ENCODE results near the gene TMEM184B.

DNA sequence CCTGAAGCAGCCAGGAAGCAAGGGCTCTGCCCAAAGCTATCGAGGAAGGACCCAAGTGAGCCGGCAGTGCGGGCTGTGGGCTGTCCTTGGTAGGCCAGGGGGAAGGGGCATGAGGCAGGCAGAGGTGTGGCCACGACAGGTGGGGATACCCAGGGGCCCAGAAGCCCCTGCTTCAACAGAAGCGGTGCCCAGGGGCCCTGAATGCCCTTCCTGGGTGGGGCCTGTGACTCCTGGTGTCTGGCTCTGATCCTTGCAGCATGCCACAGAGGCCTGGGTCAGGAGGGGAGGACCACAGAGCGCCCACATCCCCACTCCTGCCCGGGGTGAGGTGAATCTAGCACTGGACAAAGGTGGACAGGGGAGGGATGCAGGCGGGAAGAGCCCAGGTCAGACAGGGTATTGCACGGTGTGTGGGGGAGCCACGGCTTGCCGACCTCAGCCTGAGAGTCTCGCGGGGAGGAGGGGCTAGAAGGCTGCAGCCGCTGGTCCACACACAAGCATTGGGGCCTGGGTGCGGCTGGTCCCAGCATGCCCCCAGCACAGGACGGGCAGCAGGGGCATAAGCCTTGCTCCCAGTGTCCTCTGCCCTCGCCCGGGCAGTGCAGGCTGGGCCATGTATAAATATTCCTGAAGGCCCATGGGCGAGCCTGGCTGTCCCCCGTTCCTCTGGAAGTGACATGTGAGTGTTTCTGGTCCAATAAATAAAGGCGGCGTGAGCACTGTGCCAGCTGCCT is 52.0 kb downstream of the TMEM184B start:
- no peak for TF ChIP-seq CTCF (IDR thresholded peaks at IDR 0.05)
- no peak for TF ChIP-seq POLR2AphosphoS5 (IDR thresholded peaks at IDR 0.05)
- TF ChIP-seq EP300 (IDR thresholded peaks at IDR 0.05) = no peak
